Measurements from ENCODE around the gene LRRC31.

DNA sequence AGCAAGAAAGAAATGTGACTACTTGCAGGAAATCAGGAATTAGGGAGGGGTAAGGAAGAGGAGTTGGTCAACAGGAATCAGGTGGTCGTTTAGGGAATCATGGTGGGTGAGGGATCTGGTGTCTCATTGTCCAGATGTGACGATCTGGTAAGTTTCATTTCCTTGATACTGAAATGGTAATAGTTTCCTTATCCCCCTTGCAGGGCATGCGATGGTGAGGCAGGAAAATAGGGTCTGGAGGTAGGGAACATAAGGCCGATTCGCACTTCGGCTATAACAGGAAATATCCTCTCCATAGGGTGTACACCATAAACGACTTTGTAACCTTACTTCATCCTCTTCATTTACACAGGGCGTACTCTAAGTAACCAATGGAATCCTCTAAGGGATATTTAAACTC is 56.5 kb downstream of the LRRC31 start:
- TF ChIP-seq POLR2A (IDR thresholded peaks at IDR 0.05): no peak
- TF ChIP-seq, protein P1, sequence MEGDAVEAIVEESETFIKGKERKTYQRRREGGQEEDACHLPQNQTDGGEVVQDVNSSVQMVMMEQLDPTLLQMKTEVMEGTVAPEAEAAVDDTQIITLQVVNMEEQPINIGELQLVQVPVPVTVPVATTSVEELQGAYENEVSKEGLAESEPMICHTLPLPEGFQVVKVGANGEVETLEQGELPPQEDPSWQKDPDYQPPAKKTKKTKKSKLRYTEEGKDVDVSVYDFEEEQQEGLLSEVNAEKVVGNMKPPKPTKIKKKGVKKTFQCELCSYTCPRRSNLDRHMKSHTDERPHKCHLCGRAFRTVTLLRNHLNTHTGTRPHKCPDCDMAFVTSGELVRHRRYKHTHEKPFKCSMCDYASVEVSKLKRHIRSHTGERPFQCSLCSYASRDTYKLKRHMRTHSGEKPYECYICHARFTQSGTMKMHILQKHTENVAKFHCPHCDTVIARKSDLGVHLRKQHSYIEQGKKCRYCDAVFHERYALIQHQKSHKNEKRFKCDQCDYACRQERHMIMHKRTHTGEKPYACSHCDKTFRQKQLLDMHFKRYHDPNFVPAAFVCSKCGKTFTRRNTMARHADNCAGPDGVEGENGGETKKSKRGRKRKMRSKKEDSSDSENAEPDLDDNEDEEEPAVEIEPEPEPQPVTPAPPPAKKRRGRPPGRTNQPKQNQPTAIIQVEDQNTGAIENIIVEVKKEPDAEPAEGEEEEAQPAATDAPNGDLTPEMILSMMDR (IDR thresholded peaks at IDR 0.05): no peak
